B cell (primary cell): Measurements from ENCODE around the gene DRC7. TPM values are rescaled to one million over a fixed set of nuclear protein-coding genes. Genes with fewer than 3 reads are reported as not detected.

Experiments used
- ATAC-seq: fragments of 200-7000 bp; cut with Tn5 transposase; one replicate; pipeline ENCODE4 v1.10.0; 2021; ENCODE audit warnings: low read depth, mild to moderate bottlenecking, moderate number of reproducible peaks, moderate library complexity
- CTCF ChIA-PET: fragments of 350-600 bp; sonication (Branson Sonifier 250); formaldehyde crosslinking; loops from one replicate; lab custom pipeline; 2021; ENCODE audit warnings: antibody characterized with exemption, inconsistent platforms; lab: Charles Lee
- POLR2A ChIA-PET: fragments of 350-600 bp; sonication (Branson Sonifier 250); formaldehyde crosslinking; loops from one replicate; lab custom pipeline; 2021; ENCODE audit warnings: antibody characterized with exemption; lab: Charles Lee
- DNase-seq: peaks from one replicate; pipeline ENCODE4 v3.0.0; 2013
- H2AFZ ChIP-seq: 2 replicates; pipeline ENCODE4 v1.6.1; 2012; ENCODE audit warnings: mild to moderate bottlenecking, low read depth, low read length; ENCODE audit not compliant: insufficient read depth, poor library complexity, severe bottlenecking
- H3K27ac ChIP-seq, 2 donors: 1 replicate in 1 of 2; 2 replicates in 1 of 2; pipeline ENCODE4 v1.5.1; 2012 to 2013; ENCODE audit warnings: low read length in 2 of 2, mild to moderate bottlenecking in 2 of 2, moderate library complexity in 1 of 2
- H3K27me3 ChIP-seq, 4 experiments: fragments of 200-600 bp in 1 of 4; sonication (generic) in 1 of 4; replicated peaks in 1 of 4; 1 replicate in 2 of 4; 2 replicates in 2 of 4; pipeline versions ENCODE4 v1.6.1 to v1.7.0; 2013 to 2016; ENCODE audit warnings: low read length in 3 of 4, mild to moderate bottlenecking in 2 of 4, mixed read lengths in 1 of 4, moderate library complexity in 1 of 4; ENCODE audit not compliant: insufficient read depth in 4 of 4, control insufficient read depth in 3 of 4; ENCODE audit errors: control extremely low read depth in 1 of 4
- H3K36me3 ChIP-seq, 2 experiments: replicated peaks in 1 of 2; 1 replicate in 1 of 2; 2 replicates in 1 of 2; pipeline versions ENCODE4 v1.6.1 to v1.7.1; 2013; ENCODE audit warnings: low read length in 1 of 2; ENCODE audit not compliant: insufficient read depth in 2 of 2, control insufficient read depth in 1 of 2; ENCODE audit errors: control extremely low read depth in 1 of 2, extremely low read depth in 1 of 2
- H3K4me1 ChIP-seq, 2 donors: fragments of 200-600 bp in 1 of 2; sonication (generic) in 1 of 2; 1 replicate in 1 of 2; 2 replicates in 1 of 2; pipeline versions ENCODE4 v1.5.1 to v1.6.1; 2013 to 2017; ENCODE audit warnings: low read length in 2 of 2; ENCODE audit not compliant: control insufficient read depth in 2 of 2, insufficient read depth in 2 of 2
- H3K4me2 ChIP-seq: replicated peaks from 2 replicates; pipeline ENCODE3; 2012; ENCODE audit warnings: mild to moderate bottlenecking, low read depth, low read length; ENCODE audit not compliant: poor library complexity, severe bottlenecking
- H3K4me3 ChIP-seq, 5 experiments: fragments of 200-600 bp in 1 of 5; sonication (generic) in 1 of 5; 1 replicate in 3 of 5; 2 replicates in 2 of 5; pipeline versions ENCODE4 v1.5.1 to v1.7.0; 2011 to 2016; ENCODE audit warnings: low read length in 4 of 5, mild to moderate bottlenecking in 4 of 5, low read depth in 2 of 5, control low read depth in 1 of 5, moderate library complexity in 1 of 5; ENCODE audit not compliant: insufficient read depth in 1 of 5; ENCODE audit errors: control extremely low read depth in 1 of 5, extremely low read depth in 1 of 5
- H3K79me2 ChIP-seq: fragments of 200-600 bp; sonication (generic); one replicate; pipeline ENCODE4 v1.6.0; 2016; ENCODE audit warnings: low read length; ENCODE audit not compliant: control insufficient read depth, insufficient read depth
- H3K9ac ChIP-seq: fragments of 200-600 bp; sonication (generic); 2 replicates; pipeline ENCODE4 v1.6.1; 2017; ENCODE audit warnings: mild to moderate bottlenecking, low read length, moderate library complexity
- H3K9me3 ChIP-seq, 3 donors: one replicate each; pipeline versions ENCODE4 v1.6.1 to v1.7.1; 2013; ENCODE audit warnings: low read length in 2 of 3; ENCODE audit not compliant: control insufficient read depth in 2 of 3, insufficient read depth in 1 of 3; ENCODE audit errors: control extremely low read depth in 1 of 3
- H4K20me1 ChIP-seq: 2 replicates; pipeline ENCODE4 v1.6.0; 2012; ENCODE audit warnings: mild to moderate bottlenecking, low read length; ENCODE audit not compliant: insufficient read depth, control insufficient read depth, poor library complexity, severe bottlenecking
- H3K27ac Mint-ChIP-seq: one replicate; pipeline ENCODE4 v1.8.0; 2021; ENCODE audit warnings: mixed read lengths
- H3K27me3 Mint-ChIP-seq: one replicate; pipeline ENCODE4 v1.8.0; 2021; ENCODE audit warnings: mixed read lengths
- H3K4me1 Mint-ChIP-seq: one replicate; pipeline ENCODE4 v1.8.0; 2021; ENCODE audit warnings: mixed read lengths
- H3K4me3 Mint-ChIP-seq: one replicate; pipeline ENCODE4 v1.8.0; 2021; ENCODE audit warnings: mixed read lengths
- H3K9me3 Mint-ChIP-seq: one replicate; pipeline ENCODE4 v1.8.0; 2022; ENCODE audit warnings: mixed read lengths; ENCODE audit not compliant: insufficient read depth
- CTCF ChIP-seq: fragments of 200-600 bp; IDR thresholded peaks from one replicate; pipeline ENCODE4 v1.8.0; 2022; ENCODE audit warnings: antibody characterized with exemption, mild to moderate bottlenecking
- EZH2 ChIP-seq: IDR thresholded peaks from 2 replicates; pipeline ENCODE4 v1.6.1; 2012; ENCODE audit warnings: borderline replicate concordance, low read depth, mild to moderate bottlenecking, moderate library complexity, low read length; ENCODE audit not compliant: insufficient read depth, poor library complexity, severe bottlenecking
- WGBS: methylation state at CpG from one replicate; pipeline ENCODE4 v1.1.5; 2013; ENCODE audit warnings: missing lambda C conversion rate; ENCODE audit not compliant: insufficient coverage; 5-methylcytosine and 5-hydroxymethylcytosine counted together
- intact Hi-C: fragments of 100-400 bp; cut with micrococcal nuclease; formaldehyde crosslinking; loops from one replicate; pipeline ENCODE4 v1.10.0; 2022
- polyA plus RNA-seq: library from polyadenylated mRNA; depleted of rRNA; stranded (reverse); fragments of >200 nt; gene quantifications from 2 replicates; pipeline ENCODE4 v1.2.3, GENCODE V29; 2012
- total RNA-seq, 2 donors: library from RNA; stranded (reverse); fragments of 120-200 nt in 1 of 2; gene quantifications; 1 replicate in 1 of 2; 2 replicates in 1 of 2; pipeline versions ENCODE4 v1.2.3 to v1.2.4, GENCODE V29; 2013 to 2022

Gene DRC7
- total and polyA plus RNA-seq, 2 donors (not counting 1 experiment from before 2014, with no cell fraction given), result 0.12 to 0.22 TPM

DNA sequence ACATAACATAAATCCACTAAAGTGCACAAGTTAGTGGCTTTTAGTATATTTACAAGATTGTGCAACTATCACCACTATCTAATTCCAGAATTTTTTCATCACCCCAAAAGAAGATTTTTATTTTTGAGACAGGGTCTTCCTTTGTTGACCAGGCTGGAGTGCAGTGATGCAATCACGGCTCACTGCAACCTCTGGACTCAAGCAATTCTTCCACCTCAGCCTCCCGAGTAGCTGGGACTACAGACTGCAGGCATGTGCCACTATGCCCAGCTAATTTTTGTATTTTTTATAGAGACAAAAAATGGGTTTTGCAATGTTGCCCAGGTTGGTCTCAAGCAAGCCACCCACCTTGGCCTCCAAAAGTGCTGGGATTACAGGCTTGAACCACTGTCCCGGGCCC is 15.1 kb downstream of the DRC7 start:
- no peak for ATAC-seq
- Histone ChIP-seq H3K9ac (no peak overlapping the region), H3K4me2 (no peak overlapping the region), H3K4me1 (no peaks in the 10 kb centered on the region), H3K79me2 (no peaks in the 10 kb centered on the region), H3K9me3 (peaks cover 0 to 3% (median 0%) of the 10 kb centered on the region in 3 donors), H3K4me3 (no peak overlapping the region), H3K27ac (no peak overlapping the region), H3K36me3 (no peaks in the 10 kb centered on the region), H2AFZ (no peak overlapping the region), H3K27me3 (no peaks in the 10 kb centered on the region), H4K20me1 (no peaks in the 10 kb centered on the region)
- intact Hi-C loops, result no loop called here
- no peak for DNase-seq
- 100% methylated on average over 3 of the region's 3 CpGs for WGBS
- Mint-ChIP-seq H3K9me3 (no peaks in the 10 kb centered on the region), H3K4me1 (no peaks in the 10 kb centered on the region), H3K27ac (no peak overlapping the region), H3K27me3 (peaks cover 30% of the 10 kb centered on the region), H3K4me3 (no peak overlapping the region)
- ChIA-PET CTCF (no interaction called here), POLR2A (no interaction called here)
- TF ChIP-seq CTCF (no peak), EZH2 (no peak)

GRCh38 chr16:57711346-57711745 is 16.7 kb downstream of the DRC7 start:
- Histone ChIP-seq H3K27ac (no peak overlapping the region), H3K27me3 (peaks cover 0 to 3% (median 0%) of the 10 kb centered on the region in 4 experiments), H3K9ac (no peak overlapping the region), H4K20me1 (no peaks in the 10 kb centered on the region), H3K4me2 (no peak overlapping the region), H3K79me2 (no peaks in the 10 kb centered on the region), H3K36me3 (no peaks in the 10 kb centered on the region), H3K9me3 (peaks cover 0 to 3% (median 0%) of the 10 kb centered on the region in 3 donors), H2AFZ (no peak overlapping the region), H3K4me1 (no peaks in the 10 kb centered on the region), H3K4me3 (no peak overlapping the region)
- ChIA-PET POLR2A (no interaction called here), CTCF (no interaction called here)
- ATAC-seq (no peak), DNase-seq (no peak)
- WGBS, result 76% methylated on average over 5 of the region's 5 CpGs
- Mint-ChIP-seq H3K4me3 (no peak overlapping the region), H3K9me3 (no peaks in the 10 kb centered on the region), H3K27me3 (peaks cover 36% of the 10 kb centered on the region), H3K27ac (no peak overlapping the region), H3K4me1 (no peaks in the 10 kb centered on the region)
- no peak for TF ChIP-seq CTCF
- no peak for TF ChIP-seq EZH2
- intact Hi-C loops, result no loop called here
